ENCODE results near the gene SMIM33. TPM values are rescaled to one million over a fixed set of nuclear protein-coding genes. Genes with fewer than 3 reads are reported as not detected.

SMIM33 gene
- total and polyA plus RNA-seq, 2 of the 13 experiments (the other 11 are each of a cell fraction or from before 2014, with no cell fraction given): not detected

DNA sequence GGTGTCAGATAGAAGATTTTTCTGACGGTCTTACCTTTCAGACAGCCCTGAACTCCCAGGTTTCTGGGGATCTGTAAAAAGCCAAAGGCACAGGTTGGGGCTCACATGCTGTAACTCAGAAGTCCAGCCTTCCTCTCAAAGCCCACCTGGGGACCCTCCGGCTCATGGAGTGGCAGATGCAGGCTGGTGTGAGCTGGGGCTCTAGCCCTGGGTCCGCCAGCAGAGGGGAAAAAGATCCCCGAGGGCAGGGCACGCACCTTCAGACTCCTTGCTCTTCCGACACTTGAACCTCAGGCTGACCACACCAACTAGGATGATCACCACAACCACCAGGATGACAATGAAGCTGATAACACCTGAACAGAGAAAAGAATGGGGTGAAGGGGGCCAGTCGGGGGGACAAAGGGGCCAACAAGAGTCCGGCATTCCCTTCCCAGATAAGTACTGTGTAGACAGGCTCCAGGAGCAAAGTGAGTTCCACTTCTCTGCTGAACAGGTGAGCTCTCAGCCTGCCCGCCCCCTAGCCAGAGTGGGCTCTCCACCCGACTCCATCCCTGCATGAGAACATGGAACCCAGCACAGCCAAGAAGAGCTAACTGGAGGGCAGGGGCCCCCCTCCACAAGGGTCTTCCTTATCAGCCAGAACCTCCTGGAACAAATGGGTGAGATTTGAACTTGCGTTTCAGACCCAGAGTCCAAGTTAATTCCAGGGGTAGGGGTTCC, 16.1 kb upstream of the SMIM33 start:
- intact Hi-C loops (cut with micrococcal nuclease; ENCODE audit: unreplicated experiment): no loop called here
- DNase-seq (ENCODE audit: low spot score): no peak
- no peaks in the 10 kb centered on the region for H3K36me3 ChIP-seq (replicated peaks in 1 of 2; ENCODE audit: control insufficient read depth in 1 of 2, insufficient read depth in 2 of 2, low read length in 2 of 2)
- H3K4me2 ChIP-seq (ENCODE audit: low read depth, low read length): no peak overlapping the region
- in situ Hi-C loops (cut with HindIII; ENCODE audit: extremely low pct_ligation_motif_present, low pct_unique_long_range_greater_than_20kb): no loop called here
- H3K4me3 ChIP-seq (replicated peaks in 1 of 3; ENCODE audit: insufficient read depth in 1 of 3, low read depth in 2 of 3, low read length in 3 of 3): no peak overlapping the region
- H3K9me3 ChIP-seq (ENCODE audit: low read length): no peaks in the 10 kb centered on the region
- no peaks in the 10 kb centered on the region for H4K20me1 ChIP-seq (ENCODE audit: insufficient read depth, low read length)
- no peak for FAIRE-seq
- no peak overlapping the region for H3K27ac ChIP-seq (ENCODE audit: extremely low read length, insufficient read depth, low read length)
- 49% methylated on average over 8 of the region's 11 CpGs for WGBS (ENCODE audit: low lambda C conversion rate)
- peaks cover 11% of the 10 kb centered on the region for H3K4me1 ChIP-seq (ENCODE audit: insufficient read depth, low read length)
- peaks cover 4 to 26% of the 10 kb centered on the region in 2 experiments; a peak in 3 of 5 replicates for H3K27me3 ChIP-seq (ENCODE audit: control insufficient read depth in 1 of 2, insufficient read depth in 2 of 2, low read length in 2 of 2)
- ChIA-PET POLR2A (no interaction called here), CTCF (ENCODE audit: low intra/inter-chr PET ratio, low total read pairs) (no interaction called here)
- H3K9ac ChIP-seq (ENCODE audit: insufficient read depth, low read depth, low read length): no peak overlapping the region
- TF ChIP-seq THAP11 (CRISPR knock-in tag; IDR thresholded peaks at IDR 0.05): no peak
- TF ChIP-seq, protein P1, sequence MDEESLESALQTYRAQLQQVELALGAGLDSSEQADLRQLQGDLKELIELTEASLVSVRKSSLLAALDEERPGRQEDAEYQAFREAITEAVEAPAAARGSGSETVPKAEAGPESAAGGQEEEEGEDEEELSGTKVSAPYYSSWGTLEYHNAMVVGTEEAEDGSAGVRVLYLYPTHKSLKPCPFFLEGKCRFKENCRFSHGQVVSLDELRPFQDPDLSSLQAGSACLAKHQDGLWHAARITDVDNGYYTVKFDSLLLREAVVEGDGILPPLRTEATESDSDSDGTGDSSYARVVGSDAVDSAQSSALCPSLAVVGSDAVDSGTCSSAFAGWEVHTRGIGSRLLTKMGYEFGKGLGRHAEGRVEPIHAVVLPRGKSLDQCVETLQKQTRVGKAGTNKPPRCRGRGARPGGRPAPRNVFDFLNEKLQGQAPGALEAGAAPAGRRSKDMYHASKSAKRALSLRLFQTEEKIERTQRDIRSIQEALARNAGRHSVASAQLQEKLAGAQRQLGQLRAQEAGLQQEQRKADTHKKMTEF (CRISPR knock-in tag; IDR thresholded peaks at IDR 0.05): no peak
- no peak for TF ChIP-seq JARID2 (CRISPR knock-in tag; IDR thresholded peaks at IDR 0.05; ENCODE audit: insufficient replicate concordance)
- TF ChIP-seq ATAD3A (CRISPR knock-in tag; IDR thresholded peaks at IDR 0.05): no peak
- TF ChIP-seq ZSCAN31 (CRISPR knock-in tag; IDR thresholded peaks at IDR 0.05; ENCODE audit: low read depth): no peak
- no peak for TF ChIP-seq ZNF570 (CRISPR knock-in tag; IDR thresholded peaks at IDR 0.05; ENCODE audit: borderline replicate concordance)
- TF ChIP-seq ZNF761 (CRISPR knock-in tag; conservative IDR thresholded peaks at IDR 0.05): no peak
- TF ChIP-seq PAWR (CRISPR knock-in tag; IDR thresholded peaks at IDR 0.05; ENCODE audit: borderline replicate concordance): no peak
- TF ChIP-seq, protein P2, sequence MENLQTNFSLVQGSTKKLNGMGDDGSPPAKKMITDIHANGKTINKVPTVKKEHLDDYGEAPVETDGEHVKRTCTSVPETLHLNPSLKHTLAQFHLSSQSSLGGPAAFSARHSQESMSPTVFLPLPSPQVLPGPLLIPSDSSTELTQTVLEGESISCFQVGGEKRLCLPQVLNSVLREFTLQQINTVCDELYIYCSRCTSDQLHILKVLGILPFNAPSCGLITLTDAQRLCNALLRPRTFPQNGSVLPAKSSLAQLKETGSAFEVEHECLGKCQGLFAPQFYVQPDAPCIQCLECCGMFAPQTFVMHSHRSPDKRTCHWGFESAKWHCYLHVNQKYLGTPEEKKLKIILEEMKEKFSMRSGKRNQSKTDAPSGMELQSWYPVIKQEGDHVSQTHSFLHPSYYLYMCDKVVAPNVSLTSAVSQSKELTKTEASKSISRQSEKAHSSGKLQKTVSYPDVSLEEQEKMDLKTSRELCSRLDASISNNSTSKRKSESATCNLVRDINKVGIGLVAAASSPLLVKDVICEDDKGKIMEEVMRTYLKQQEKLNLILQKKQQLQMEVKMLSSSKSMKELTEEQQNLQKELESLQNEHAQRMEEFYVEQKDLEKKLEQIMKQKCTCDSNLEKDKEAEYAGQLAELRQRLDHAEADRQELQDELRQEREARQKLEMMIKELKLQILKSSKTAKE (CRISPR knock-in tag; IDR thresholded peaks at IDR 0.05; ENCODE audit: borderline replicate concordance): no peak
- no peak for TF ChIP-seq ZBTB38 (CRISPR knock-in tag; IDR thresholded peaks at IDR 0.05)
- no peak overlapping the region for H2AFZ ChIP-seq (ENCODE audit: low read length)
- peak; percentile 21 for ATAC-seq
- no peaks in the 10 kb centered on the region for H3K79me2 ChIP-seq (ENCODE audit: insufficient read depth, low read length)
- no TSS peak for BruUV-seq (replicated peaks)

All from HepG2 (cell line).